Cardiac muscle cell (in vitro differentiated cells and primary cell): ENCODE results near the gene PRRG2. TPM values are rescaled to one million over a fixed set of nuclear protein-coding genes. Genes with fewer than 3 reads are reported as not detected.
"Not testable (repeated sequence)": the region's sequence is repeated elsewhere in the genome, so short reads cannot be mapped to it uniquely, and the experiment has no call there.

Source experiments
- DNase-seq, 2 donors: peaks; one replicate each; pipeline versions ENCODE4 v3.0.0 to v3.0.0-alpha.2; 2010 to 2017; ENCODE audit warnings: low read depth in 1 of 2, low spot score in 1 of 2
- H3K27ac ChIP-seq: fragments of 200-600 bp; sonication (generic); 2 replicates; pipeline ENCODE4 v1.5.1; 2016
- H3K27me3 ChIP-seq: fragments of 200-600 bp; sonication (generic); 2 replicates; pipeline ENCODE4 v1.6.0; 2016; ENCODE audit warnings: control low read depth
- H3K36me3 ChIP-seq: fragments of 200-600 bp; sonication (generic); 2 replicates; pipeline ENCODE4 v1.5.1; 2016; ENCODE audit warnings: control low read depth
- H3K4me1 ChIP-seq: fragments of 200-600 bp; sonication (generic); 2 replicates; pipeline ENCODE4 v1.8.1; 2017; ENCODE audit warnings: low read depth, mild to moderate bottlenecking, mixed run types
- H3K4me3 ChIP-seq: fragments of 200-600 bp; sonication (generic); 2 replicates; pipeline ENCODE4 v1.5.1; 2016; ENCODE audit warnings: mild to moderate bottlenecking
- H3K9me3 ChIP-seq: fragments of 200-600 bp; sonication (generic); 2 replicates; pipeline ENCODE4 v1.5.1; 2017; ENCODE audit warnings: low read depth, mild to moderate bottlenecking, control low read depth
- polyA plus RNA-seq: library from polyadenylated mRNA; unstranded; fragments of >200 nt; fragmentation: Nextera tagmentation; extraction: Ambion mirVana; gene quantifications from 2 replicates; pipeline ENCODE4 v1.2.1, GENCODE V29; 2016
- total RNA-seq: library from RNA; depleted of rRNA; stranded (reverse); fragments of >200 nt; gene quantifications from 2 replicates; pipeline ENCODE4 v1.2.3, GENCODE V29; 2016
- TF ChIP-seq, protein P1 (sequence below): IDR thresholded peaks from 2 replicates; pipeline ENCODE4 v1.5.1; 2012; ENCODE audit warnings: low read depth, mild to moderate bottlenecking, low read length

PRRG2 gene
- total and polyA plus RNA-seq, 2 experiments from 2014 or later = 0.10 to 8.2 TPM

- Histone ChIP-seq H3K27ac (no peak overlapping the region), H3K4me3 (no peak overlapping the region), H3K4me1 (no peaks in the 10 kb centered on the region), H3K36me3 (peaks cover 8% of the 10 kb centered on the region), H3K9me3 (no peaks in the 10 kb centered on the region), H3K27me3 (no peaks in the 10 kb centered on the region)
- TF ChIP-seq, protein P1, sequence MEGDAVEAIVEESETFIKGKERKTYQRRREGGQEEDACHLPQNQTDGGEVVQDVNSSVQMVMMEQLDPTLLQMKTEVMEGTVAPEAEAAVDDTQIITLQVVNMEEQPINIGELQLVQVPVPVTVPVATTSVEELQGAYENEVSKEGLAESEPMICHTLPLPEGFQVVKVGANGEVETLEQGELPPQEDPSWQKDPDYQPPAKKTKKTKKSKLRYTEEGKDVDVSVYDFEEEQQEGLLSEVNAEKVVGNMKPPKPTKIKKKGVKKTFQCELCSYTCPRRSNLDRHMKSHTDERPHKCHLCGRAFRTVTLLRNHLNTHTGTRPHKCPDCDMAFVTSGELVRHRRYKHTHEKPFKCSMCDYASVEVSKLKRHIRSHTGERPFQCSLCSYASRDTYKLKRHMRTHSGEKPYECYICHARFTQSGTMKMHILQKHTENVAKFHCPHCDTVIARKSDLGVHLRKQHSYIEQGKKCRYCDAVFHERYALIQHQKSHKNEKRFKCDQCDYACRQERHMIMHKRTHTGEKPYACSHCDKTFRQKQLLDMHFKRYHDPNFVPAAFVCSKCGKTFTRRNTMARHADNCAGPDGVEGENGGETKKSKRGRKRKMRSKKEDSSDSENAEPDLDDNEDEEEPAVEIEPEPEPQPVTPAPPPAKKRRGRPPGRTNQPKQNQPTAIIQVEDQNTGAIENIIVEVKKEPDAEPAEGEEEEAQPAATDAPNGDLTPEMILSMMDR = no peak
- no peak for DNase-seq
Measured at GRCh38 chr19:49631014-49631588, 50.0 kb downstream of the PRRG2 start.

- TF ChIP-seq, protein P1 = no peak
- no peaks in the 10 kb centered on the region for H3K9me3 ChIP-seq
- no peaks in the 10 kb centered on the region for H3K27me3 ChIP-seq
- H3K36me3 ChIP-seq = peaks cover 6% of the 10 kb centered on the region
- no peaks in the 10 kb centered on the region for H3K4me1 ChIP-seq
- H3K27ac ChIP-seq = no peak overlapping the region
- no peak for DNase-seq
- H3K4me3 ChIP-seq = no peak overlapping the region
Measured at GRCh38 chr19:49631610-49632192, 50.6 kb downstream of the PRRG2 start.

- TF ChIP-seq, protein P1 = no peak
- no peak for DNase-seq
- H3K4me3 ChIP-seq = no peak overlapping the region
- no peaks in the 10 kb centered on the region for H3K9me3 ChIP-seq
- peaks cover 1% of the 10 kb centered on the region for H3K36me3 ChIP-seq
- no peaks in the 10 kb centered on the region for H3K27me3 ChIP-seq
- H3K27ac ChIP-seq = no peak overlapping the region
- H3K4me1 ChIP-seq = no peaks in the 10 kb centered on the region
Measured at GRCh38 chr19:49632576-49632975, 51.5 kb downstream of the PRRG2 start.

DNA sequence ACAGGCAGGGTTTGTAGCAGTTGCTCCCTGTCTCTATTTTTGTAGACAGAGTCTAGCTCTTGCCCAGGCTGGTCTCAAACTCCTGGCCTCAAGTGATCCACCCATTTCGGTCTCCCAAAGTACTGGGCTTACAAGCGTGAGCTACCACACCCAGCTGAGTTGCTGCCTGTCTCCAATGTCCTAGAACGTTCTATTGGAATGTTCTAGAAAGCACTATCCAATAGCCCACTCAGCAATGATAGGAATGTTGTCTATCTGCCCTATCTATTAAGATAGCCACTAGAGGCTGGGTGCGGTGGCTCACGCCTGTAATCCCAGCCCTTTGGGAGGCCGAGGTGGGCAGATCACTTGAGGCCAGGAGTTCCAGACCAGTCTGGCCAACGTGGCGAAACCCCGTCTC is 52.2 kb downstream of the PRRG2 start:
- not testable (repeated sequence) for H3K27me3 ChIP-seq
- DNase-seq = peak in 1 of 2 donors; percentile 47

DNA sequence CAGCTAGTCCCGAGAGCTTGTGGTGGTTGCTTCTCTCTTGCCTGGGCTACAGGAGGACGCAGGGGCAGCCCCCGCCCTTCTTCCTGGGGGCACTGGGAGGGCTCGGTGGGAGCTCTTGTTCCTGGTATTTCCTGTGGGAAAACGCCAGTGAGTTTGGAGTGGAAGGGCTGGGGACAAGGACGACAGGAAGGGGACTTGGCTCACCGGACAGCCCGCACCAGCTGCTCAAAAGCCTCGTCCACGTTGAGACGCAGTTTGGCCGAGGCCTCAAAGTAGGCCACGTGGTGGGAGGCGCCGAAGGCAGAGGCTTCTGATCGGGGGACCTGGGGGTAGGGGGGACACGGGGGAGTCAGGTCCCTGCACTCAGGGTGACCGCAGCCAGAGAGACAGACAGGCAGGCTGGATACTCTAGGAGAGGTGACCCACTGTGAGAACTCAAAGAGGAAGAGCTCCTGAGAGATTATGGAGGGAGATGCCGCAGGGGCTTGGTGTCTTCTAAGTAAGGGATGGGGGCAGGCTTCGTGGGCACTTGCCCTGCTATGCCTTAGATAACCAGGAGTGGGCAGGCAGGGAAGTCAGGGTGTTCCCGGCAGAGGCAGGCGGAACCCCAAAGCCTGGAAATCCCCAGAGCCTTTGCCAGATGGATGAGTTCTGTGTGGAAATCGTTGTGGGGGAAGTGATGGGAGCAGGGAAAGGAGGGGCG is 54.6 kb downstream of the PRRG2 start:
- no peak for DNase-seq
- Histone ChIP-seq H3K36me3 (no peaks in the 10 kb centered on the region), H3K27ac (peak overlapping the region; percentile 43), H3K9me3 (no peaks in the 10 kb centered on the region), H3K4me1 (peaks cover 12% of the 10 kb centered on the region), H3K4me3 (no peak overlapping the region), H3K27me3 (no peaks in the 10 kb centered on the region)
- TF ChIP-seq, protein P1 = peak; percentile 7

More for the DNA sequence above, 52.2 kb downstream of the PRRG2 start:
- not testable (repeated sequence) for H3K4me1 ChIP-seq, H3K9me3 ChIP-seq, H3K4me3 ChIP-seq, H3K36me3 ChIP-seq, H3K27ac ChIP-seq

DNA sequence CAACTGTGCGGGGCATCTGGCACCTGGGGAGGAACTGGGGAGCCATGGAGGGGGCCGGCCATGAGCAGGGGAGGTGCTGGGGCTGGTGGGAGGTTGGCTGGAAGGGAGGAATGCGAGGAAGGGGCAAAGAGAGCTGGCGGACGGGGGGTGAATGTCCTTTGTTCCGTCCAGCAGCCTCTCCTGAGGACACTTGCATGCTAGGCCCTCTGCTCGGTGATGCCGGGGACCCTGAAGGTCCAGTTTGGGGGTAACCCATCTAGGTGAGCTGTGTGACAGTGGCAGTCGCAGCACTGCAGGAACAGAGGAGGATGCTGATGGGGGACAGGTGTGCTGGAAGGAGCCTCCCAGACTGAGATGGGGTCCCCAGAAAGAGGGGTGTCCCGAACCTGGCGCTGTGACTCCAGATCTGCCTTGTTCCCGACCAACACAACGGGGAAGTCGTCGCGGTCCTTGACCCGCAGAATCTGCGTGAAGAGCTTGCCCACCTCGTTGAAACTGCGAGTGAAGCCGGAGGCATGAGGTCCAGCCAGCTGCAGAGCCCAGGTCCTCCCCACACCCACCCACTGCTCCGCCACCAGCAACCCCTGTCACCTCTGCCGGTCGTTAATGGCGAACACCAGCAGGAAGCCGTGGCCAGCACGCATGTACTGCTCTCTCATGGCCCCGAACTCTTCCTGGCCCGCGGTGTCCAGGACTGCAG is 55.3 kb downstream of the PRRG2 start:
- H3K4me1 ChIP-seq = peaks cover 19% of the 10 kb centered on the region
- no peaks in the 10 kb centered on the region for H3K36me3 ChIP-seq
- no peak overlapping the region for H3K4me3 ChIP-seq
- no peak for DNase-seq
- no peaks in the 10 kb centered on the region for H3K9me3 ChIP-seq
- H3K27me3 ChIP-seq = no peaks in the 10 kb centered on the region
- H3K27ac ChIP-seq = no peak overlapping the region
- TF ChIP-seq, protein P1 = no peak
